GM18519 (cell line): Measurements from ENCODE around the gene PIK3R6.

Experiments used
- ATAC-seq: cut with Tn5 transposase; IDR thresholded peaks from one replicate; pipeline ENCODE4 v1.9.1; 2021; ENCODE audit warnings: mild to moderate bottlenecking, moderate library complexity; ENCODE audit not compliant: unreplicated experiment, low FRiP score

Gene PIK3R6, protein sequence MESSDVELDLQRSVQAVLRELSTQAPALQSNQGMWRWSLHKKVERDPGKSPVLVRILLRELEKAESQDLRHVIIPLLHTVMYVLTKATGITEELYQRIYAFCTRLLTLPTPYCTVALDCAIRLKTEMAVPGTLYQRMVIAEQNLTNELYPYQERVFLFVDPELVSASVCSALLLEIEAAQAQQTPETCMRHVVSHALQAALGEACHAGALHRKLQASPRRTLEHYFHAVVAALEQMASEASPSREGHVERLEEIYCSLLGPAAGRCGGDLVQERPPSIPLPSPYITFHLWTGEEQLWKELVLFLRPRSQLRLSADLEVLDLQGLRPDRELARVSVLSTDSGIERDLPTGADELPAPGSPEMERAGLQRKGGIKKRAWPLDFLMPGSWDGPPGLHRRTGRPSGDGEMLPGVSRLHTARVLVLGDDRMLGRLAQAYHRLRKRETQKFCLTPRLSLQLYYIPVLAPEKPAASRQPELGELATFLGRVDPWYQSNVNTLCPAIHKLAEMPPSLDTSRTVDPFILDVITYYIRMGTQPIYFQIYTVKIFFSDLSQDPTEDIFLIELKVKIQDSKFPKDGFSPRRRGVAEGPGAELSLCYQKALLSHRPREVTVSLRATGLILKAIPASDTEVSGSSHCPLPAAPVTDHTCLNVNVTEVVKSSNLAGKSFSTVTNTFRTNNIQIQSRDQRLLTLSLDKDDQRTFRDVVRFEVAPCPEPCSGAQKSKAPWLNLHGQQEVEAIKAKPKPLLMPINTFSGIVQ

DNA sequence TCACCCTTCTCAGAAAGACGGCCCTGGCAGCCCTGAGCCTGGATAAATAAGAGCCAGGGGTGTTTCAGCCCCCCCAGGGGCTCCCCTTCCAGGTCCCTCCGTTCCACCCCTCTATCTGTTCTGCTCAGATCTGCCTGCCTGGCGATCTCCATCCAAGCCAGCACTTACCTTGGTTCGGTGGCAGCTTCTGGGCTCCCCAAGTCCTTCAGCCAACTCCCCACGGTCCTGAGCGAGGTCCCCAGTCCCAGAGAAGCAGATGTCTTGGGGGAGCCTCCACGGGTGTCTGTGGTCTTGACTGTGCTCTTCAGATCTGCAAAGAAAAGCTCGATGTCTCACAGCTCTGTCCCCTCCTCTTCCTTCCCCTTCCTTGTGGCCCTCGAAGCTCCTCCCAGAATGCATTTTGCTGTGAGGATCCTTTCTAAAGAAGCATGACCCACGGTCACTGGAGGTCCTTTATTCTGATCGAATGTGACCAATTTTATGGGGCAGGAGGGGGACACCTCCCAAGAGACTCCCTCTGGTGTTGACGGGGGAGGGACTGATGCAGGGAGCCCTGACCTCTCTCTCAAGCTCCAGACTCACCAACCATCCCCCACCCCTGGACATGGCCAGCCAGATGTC, at the start of gene PIK3R6:
Gene PIK3R6, minus strand, starts transcription at position 314 of the 621 bp plus-strand sequence. CDS start 17,880 bp downstream, outside the sequence.
- ATAC-seq, result no peak

DNA sequence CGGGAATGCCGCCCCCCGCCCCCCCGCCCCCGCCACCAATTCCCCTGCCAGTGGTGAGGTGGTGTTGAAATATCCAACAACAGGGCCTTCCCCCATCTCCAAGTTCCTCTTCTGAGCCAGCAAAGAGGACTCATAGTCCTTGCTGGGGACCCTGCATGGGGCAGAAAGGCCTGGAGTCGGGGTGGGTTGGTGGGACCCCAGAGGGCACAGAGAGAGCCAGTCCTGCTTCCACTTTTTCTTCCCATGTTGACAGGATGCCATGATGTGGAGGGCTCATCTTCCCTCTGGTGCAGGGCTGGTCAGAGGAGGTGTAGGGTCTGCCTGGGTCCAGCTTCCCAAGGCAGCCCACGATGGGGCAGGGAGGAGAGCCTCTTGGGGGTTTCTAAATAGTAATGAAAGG, 49.0 kb upstream of the PIK3R6 start:
- no peak for ATAC-seq

DNA sequence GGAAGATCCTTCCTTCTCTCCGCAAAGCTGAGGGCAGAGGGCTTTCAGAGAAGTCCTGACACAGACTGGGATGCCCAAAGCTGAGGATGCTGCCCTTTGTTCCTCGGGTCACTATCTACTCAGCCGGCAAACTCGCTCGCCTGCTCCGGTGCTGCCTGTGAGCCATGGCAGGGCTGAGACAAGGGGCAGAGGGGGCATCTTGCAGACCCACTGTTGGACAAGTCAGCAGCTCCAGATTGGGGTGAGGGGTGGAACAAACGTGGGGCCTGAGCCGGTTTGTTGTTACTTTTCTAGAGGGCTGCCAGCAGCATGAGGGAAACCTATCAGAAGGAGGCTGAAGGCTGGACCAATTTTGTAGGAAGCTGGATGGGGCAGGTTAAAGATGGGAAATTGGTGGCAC, 47.1 kb upstream of the PIK3R6 start:
- no peak for ATAC-seq

DNA sequence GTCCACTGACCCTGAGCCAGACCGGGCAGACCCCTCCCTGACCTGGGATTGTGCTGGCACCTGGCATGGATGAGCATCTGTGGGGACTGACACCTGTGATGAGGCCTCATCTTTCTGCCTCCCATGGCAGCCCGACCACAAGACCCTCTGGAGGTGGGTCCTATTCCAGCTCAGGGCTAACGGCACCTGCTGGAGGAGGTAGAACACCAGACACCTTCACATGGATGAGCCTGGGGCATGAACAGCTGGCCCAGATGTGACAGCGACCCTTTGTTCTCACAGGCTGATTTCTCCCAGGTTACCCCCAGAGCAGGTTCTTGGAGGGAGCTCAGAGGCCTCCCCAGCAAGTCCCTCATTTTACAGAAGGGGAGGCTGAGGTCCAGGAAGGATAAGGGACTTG, 46.4 kb upstream of the PIK3R6 start:
- ATAC-seq, result no peak

DNA sequence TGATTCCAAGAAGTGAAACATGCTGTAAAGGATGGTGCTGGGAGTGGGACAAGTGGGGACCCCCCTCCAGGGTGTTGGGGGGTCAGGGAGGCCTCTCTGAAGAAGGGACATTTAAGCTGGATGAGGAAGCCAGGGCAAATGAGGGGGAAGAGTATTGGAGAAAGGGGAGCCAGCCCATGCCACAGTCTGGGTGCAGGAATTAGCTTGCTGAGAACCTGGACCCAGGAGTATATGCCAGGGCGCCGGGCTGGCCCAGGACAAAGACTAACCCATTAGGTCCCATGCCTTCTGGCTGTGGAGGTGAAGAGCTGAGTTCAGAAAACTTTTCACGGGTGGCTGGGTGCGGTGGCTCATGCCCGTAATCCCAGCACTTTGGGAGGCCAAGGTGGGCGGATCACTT, 45.6 kb upstream of the PIK3R6 start:
- ATAC-seq, result no peak

DNA sequence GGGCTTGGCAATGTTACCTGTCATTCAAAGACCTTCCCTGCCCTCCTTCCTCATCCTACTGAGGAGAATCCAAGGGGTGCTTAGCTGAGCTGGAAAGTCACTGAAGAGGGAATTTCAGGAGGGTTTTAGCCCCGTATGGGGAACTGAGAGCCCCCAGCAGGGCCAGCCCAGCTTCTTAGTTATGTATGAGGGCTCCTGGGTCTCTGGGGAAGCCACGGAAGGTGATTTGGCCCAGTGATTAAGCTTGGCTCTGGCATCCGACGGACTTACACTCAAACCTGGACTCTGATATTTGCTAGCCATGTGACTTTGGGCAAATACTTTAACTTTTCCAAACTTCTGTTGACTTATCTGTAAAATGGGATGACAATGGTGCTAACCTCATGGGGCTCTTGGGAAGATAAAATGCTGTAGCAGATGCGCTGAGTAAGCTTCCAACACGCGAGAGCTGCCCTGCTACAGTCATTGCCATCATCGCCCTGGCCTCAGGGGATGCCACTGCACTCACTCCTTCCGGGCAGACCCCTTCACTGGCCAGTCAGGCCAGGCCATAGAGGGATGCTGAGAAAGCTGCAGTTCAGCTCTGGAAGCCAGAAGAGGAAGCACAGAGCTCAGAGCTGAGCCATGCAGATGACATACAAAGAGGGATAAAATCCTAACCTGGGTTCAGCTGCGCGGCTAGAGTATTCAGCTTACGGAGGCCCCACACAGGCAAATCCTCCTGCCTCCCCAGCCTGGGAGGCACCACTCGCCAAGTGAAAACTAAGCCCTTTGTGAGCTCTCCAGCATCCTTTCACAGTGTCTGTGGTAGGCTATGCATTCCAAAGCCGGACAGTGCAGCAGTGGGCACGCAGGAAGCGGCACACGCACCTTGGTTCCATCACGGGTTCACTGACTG, 44.9 kb upstream of the PIK3R6 start:
- ATAC-seq, result no peak

DNA sequence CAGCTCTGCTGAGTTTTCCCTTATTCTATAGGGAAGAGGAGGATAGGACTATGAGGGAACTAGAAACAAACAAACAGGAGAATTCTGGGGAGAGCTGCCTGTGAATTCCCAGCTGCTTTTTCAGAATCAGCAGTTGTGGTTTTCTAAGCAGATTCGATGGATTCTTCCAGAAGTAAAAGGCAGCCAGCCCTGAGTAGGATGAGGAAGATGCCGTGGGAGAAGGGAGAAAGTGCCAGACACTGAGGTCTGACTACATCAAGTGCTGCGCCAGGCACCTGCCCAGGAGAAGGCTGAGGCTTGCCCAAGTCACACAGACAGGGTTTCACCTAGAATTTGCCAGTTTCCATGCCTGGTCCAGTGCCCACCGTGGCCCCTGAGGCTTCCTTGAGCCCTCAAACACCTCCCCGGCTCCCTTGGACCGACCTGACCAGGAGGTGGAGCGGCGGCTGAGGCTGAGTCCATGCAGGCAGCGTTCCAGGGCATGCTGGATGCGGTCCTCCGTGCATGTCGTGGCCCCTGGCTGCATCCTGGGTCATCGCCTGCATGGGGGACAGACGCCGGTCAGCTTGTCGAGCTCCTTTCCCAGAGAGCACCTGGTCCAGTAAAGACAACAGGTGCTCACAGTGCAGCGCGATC, 43.6 kb upstream of the PIK3R6 start:
- ATAC-seq, result no peak

DNA sequence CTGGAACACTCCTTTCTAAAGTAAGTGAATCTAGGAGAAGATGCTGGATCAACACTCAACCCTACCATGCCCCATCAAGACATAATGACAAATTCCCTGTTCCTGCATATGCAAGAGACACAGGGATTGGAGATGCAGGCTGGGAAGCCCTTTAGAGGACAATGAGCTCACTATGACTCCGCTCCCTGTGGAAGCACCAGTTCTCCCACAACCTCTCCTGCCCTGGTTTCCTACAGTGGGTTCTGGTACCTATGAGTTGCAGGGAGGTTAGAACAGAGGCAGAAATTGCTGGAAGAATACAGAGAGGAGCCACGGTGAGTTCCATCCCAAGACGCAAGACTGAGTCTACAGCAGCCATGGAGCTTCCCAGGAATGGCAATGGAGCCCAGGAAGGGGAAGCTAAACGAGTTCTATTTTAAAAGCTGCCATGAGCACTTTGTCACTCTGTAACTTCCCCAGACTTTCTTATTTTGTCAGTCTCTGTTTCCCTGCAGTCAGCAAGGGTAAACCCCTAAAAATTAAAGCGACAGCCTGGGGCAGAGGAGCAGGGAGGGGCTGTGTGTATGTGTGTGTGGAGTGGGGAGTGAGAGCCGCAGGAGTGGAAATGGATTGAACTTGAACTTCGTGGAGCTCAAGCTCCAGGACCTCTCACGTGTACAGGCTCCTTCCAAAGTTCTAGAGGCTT, 42.3 kb upstream of the PIK3R6 start:
- no peak for ATAC-seq

DNA sequence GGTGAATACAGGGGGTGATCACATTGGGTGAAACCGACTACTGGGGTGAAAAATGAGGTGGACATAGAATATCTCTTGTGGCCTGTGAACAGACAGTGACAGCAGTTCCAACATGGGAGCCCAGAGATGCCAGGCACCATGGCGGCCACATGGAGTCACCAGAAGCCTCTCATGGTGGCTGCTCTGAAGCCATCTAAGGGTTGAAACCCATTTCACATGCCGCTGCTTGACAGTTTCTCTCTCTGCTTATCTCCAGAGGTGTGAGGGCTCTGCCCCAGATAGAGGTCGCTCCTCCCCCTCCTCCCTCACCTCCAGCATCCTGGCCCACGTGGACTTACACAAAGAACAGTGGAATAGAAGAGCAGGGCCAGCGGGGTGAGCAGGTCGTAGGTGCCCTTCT, 37.9 kb upstream of the PIK3R6 start:
- ATAC-seq, result no peak

DNA sequence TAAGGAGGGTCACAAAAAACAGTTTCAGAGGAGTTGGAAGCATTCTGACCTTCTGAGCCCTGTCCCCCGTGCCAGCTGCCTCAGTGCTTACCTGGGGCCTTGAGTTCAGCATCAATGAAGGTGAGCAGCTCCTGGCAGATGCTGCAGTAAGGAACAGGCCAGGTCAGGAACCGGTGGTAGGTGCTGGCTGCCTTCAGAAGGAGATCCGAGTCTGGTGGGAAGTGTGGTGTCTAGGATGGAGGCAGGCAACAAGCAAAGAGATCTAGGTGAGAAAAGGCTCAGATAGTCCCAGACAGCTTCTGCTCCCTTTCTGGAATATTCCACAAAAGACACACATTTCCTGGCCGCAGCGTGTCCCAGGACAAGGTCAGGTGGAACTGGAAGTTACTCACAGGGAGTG, 37.2 kb upstream of the PIK3R6 start:
- no peak for ATAC-seq

DNA sequence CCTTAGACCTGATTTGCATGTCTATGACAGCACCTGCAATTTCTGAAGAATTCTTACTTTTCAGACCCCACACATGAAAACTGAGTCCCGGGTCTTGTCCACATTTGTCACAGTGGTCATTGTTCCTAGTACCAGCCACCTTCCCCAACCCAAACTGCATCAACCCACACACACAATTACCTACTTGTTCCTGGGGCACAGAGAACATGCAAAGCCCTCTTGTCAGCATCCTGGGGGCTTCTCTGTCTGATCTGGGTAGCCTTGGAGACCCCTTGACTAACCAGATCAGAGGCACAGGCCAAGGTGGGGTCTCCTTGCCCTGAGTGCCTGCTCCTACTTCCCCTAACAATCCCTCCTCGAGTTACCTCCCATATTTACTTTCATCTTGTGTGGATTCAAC, 36.7 kb upstream of the PIK3R6 start:
- no peak for ATAC-seq

DNA sequence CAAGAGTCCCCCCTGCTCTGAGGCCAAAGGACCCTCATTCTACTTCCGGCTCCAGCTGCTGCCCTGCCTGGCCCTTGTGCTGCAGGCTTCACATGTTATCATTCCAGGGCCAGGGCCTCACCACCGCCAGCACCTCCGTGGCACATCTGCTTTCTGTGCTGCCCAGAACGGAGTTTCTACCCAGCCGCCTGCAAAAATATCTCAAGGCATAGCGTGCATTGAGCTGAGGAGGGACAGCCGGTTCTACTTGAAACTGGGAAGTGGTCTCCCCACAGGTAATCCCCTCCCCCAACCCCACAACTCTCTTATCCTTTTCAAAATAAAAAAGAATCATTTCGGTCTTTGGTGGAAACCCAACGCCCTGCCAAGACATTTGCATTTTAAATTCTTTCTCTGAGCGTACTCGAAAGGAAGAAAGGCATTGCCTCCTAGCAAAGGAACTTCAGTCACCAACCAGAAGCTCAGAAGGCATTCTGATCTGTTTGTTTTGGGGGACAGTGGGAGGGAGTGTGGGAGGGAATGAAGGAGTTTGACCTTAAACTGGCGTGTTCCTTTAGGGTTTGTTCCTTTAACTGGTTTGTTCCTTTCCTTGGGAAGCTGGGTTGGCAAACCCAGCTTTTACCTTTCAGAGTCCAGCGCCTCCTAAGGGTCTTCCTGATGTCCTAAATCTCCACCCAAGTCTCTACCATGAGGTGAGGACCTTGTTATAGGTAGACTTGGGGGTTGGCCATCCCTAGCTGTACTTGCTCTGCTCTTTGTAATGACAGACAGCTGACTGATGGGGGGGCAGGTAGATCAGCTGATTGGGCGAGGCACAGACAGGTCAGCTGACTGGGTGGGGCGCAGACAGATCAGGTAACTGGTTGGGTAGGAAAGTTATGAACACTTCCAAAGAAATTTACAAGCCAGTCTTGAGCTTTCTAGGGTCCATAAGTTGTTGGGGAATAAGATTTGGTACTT, 33.4 kb upstream of the PIK3R6 start:
- no peak for ATAC-seq

DNA sequence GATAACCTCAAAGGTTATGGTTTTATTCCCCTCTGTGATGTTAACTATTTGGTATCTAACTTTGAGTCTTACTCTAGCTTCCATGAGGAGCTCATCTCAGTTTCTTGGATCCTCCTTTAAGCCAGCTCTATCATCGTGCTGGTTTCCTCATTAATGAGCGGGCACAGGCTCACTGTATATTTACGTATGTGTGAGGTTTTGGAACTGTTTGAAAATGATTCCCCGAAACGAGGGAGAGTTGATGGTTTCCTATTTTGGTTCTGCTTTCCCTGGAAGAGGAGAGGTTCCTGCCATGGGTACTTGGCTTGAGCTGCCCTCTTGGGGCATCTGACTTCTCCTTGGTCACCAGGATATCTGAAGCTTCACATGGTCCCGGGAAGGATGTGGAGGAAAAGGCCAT, 32.7 kb upstream of the PIK3R6 start:
- no peak for ATAC-seq

DNA sequence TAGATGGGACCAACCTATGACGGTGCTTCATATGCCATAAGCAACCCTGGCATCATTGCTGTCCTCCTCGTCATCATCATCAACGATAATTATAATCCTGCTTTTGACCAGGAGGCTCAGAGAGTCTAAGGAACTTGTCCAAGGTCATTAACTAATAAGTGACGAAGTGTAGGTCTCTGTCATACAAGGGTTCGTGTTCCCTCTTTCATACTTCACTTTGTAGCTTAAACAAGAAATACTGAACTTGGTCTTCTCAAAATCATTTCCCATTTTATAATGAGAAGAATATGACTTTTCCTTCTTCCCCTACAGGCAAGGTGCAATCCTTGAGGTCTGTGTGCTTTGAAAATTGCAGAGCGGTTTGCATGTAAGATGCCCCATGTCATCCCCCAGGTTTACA, 31.2 kb upstream of the PIK3R6 start:
- no peak for ATAC-seq

DNA sequence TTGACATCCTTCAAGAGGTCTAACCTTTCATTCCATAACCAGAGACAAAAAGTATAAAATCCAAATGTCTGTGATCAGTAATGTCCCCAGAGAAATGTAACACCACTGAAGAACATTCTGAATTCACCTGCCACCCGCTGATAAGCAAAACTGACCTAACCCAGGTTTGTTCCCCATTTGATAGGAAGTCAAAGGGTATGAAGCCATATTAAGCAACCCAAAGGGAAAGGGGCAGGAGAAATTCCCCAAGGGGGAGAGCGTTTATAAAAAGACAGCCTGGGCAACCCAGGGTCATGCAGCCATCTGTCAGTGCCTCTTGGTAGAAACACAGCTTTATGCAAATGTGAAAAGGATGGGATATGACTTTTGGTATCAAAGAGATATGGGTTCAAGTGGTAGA, 30.7 kb upstream of the PIK3R6 start:
- no peak for ATAC-seq

DNA sequence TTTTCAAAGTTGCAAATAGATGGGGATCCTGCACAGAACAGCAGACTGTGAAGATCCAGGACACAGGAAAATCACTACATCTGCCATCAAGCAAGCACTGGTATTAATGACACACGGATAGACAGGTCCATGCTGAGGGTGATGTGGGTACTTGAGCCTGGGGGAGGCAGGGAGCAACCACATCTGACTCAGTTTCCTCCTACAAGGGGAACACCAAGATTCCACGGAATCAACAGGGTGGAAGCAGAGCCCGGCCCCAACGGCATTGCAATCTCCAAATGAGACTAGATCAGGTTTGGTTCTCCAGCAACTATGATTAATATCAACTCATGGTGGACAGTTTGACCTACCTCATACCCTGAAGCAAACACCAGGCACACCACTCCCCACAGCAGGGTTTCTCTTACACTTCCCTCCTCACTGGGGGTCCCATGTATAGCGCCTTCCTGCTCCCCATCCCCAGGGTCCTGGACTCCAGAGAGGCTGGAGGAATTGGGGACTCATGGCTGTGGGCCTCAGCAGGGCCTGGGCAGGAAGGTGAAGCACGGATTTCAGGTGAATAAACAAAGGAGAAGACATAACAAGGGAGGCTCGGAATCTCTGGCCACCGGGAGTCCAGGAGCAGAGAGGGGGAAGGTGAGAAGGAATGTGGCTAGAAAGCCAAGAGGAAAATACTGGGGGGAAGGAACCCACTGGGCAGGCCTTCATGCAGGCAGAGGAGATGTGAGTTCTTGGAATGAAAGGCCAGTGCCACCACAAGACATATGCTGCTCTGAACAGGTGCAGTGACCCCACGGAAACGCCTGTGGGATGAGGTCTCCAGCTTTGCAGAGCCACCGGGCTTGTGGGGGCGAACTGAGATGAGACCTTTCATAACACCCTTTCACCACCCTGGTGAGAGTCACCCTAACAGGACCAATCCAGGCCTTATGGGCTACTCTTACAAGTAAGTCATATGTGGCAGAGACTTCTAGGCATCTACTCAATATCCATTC, 29.5 kb upstream of the PIK3R6 start:
- ATAC-seq, result no peak

DNA sequence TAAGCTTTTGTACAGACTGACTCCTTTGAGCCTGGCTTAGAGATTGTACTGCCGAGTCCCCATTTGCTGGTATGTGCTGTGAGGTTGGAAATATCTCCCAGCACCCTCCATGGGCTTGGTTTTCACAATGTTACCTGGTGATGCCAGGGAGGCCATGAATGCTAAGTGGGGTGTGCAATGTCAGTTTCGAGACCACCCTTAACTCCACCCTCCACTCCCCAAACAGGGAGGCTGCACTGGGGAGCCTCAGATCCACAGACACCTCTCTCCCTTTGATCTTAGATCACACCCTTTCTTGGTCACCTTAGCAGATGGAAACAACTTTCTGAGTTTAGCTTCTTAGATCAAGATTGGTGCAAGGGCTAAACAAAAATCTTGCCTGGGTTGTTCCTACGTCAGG, 28.6 kb upstream of the PIK3R6 start:
- no peak for ATAC-seq
